Neural cell (in vitro differentiated cells): Measurements from ENCODE around the gene CCNG2.

Experiments used
- EP300 ChIP-seq: fragments of 450-650 bp; conservative IDR thresholded peaks from 2 replicates; pipeline ENCODE4 v1.6.1; 2014; ENCODE audit warnings: antibody characterized with exemption, mild to moderate bottlenecking, moderate library complexity; ENCODE audit not compliant: poor library complexity, severe bottlenecking
- EZH2 ChIP-seq: fragments of 200-600, 300-800 bp; shearing (Covaris generic), sonication (generic); IDR thresholded peaks from 2 replicates; pipeline ENCODE4 v1.6.1; 2014; ENCODE audit warnings: antibody characterized with exemption, low read length, borderline replicate concordance, mild to moderate bottlenecking; ENCODE audit not compliant: insufficient read depth, poor library complexity, severe bottlenecking
- POLR2AphosphoS5 ChIP-seq: IDR thresholded peaks from 2 replicates; pipeline ENCODE4 v1.6.1; 2012
- RAD21 ChIP-seq: fragments of 450-650 bp; conservative IDR thresholded peaks from 2 replicates; pipeline ENCODE4 v1.6.1; 2014; ENCODE audit warnings: antibody characterized with exemption, mild to moderate bottlenecking, moderate library complexity
- SMC3 ChIP-seq: fragments of 450-650 bp; conservative IDR thresholded peaks from 2 replicates; pipeline ENCODE4 v1.6.1; 2014; ENCODE audit warnings: antibody characterized with exemption, mild to moderate bottlenecking, moderate library complexity; ENCODE audit not compliant: poor library complexity
- TAF1 ChIP-seq: IDR thresholded peaks from 2 replicates; pipeline ENCODE4 v1.6.1; 2012; ENCODE audit warnings: low read depth
- TF ChIP-seq, protein P1 (sequence below): fragments of 450-650 bp; IDR thresholded peaks from 2 replicates; pipeline ENCODE4 v1.5.1; 2014; ENCODE audit warnings: antibody characterized with exemption, mild to moderate bottlenecking, moderate library complexity; ENCODE audit not compliant: poor library complexity, severe bottlenecking
- TF ChIP-seq, protein P2 (sequence below): IDR thresholded peaks from 2 replicates; pipeline ENCODE4 v1.6.1; 2012; ENCODE audit warnings: borderline replicate concordance

- TF ChIP-seq, protein P1, sequence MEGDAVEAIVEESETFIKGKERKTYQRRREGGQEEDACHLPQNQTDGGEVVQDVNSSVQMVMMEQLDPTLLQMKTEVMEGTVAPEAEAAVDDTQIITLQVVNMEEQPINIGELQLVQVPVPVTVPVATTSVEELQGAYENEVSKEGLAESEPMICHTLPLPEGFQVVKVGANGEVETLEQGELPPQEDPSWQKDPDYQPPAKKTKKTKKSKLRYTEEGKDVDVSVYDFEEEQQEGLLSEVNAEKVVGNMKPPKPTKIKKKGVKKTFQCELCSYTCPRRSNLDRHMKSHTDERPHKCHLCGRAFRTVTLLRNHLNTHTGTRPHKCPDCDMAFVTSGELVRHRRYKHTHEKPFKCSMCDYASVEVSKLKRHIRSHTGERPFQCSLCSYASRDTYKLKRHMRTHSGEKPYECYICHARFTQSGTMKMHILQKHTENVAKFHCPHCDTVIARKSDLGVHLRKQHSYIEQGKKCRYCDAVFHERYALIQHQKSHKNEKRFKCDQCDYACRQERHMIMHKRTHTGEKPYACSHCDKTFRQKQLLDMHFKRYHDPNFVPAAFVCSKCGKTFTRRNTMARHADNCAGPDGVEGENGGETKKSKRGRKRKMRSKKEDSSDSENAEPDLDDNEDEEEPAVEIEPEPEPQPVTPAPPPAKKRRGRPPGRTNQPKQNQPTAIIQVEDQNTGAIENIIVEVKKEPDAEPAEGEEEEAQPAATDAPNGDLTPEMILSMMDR = no peak
- TF ChIP-seq, protein P2, sequence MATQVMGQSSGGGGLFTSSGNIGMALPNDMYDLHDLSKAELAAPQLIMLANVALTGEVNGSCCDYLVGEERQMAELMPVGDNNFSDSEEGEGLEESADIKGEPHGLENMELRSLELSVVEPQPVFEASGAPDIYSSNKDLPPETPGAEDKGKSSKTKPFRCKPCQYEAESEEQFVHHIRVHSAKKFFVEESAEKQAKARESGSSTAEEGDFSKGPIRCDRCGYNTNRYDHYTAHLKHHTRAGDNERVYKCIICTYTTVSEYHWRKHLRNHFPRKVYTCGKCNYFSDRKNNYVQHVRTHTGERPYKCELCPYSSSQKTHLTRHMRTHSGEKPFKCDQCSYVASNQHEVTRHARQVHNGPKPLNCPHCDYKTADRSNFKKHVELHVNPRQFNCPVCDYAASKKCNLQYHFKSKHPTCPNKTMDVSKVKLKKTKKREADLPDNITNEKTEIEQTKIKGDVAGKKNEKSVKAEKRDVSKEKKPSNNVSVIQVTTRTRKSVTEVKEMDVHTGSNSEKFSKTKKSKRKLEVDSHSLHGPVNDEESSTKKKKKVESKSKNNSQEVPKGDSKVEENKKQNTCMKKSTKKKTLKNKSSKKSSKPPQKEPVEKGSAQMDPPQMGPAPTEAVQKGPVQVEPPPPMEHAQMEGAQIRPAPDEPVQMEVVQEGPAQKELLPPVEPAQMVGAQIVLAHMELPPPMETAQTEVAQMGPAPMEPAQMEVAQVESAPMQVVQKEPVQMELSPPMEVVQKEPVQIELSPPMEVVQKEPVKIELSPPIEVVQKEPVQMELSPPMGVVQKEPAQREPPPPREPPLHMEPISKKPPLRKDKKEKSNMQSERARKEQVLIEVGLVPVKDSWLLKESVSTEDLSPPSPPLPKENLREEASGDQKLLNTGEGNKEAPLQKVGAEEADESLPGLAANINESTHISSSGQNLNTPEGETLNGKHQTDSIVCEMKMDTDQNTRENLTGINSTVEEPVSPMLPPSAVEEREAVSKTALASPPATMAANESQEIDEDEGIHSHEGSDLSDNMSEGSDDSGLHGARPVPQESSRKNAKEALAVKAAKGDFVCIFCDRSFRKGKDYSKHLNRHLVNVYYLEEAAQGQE = no peak
- TF ChIP-seq RAD21 = no peak
- TF ChIP-seq SMC3 = no peak
- TF ChIP-seq EZH2 = no peak
- TF ChIP-seq POLR2AphosphoS5 = no peak
- TF ChIP-seq EP300 = no peak
- no peak for TF ChIP-seq TAF1
Measured at GRCh38 chr4:77127215-77127614, 29.8 kb upstream of the CCNG2 start.
